OCI-LY3 (cell line): ENCODE measurements around the gene SYCE1.
"Not testable (repeated sequence)": the region's sequence is repeated elsewhere in the genome, so short reads cannot be mapped to it uniquely, and the experiment has no call there.

Experiments
- H2AFZ ChIP-seq: fragments of 200-600, 300-600 bp; shearing (Covaris generic); 2 replicates; pipeline ENCODE4 v1.6.0; 2014; ENCODE audit warnings: antibody characterized with exemption, low read depth, low read length
- H3K27ac ChIP-seq: fragments of 200-600, 300-600 bp; sonication (generic); 2 replicates; pipeline ENCODE4 v1.5.1; 2014; ENCODE audit warnings: mild to moderate bottlenecking, low read length, moderate library complexity, mixed read lengths
- H3K27me3 ChIP-seq: fragments of 200-600, 300-600 bp; sonication (generic); 2 replicates; pipeline ENCODE4 v1.6.1; 2014; ENCODE audit warnings: low read depth, low read length, mixed read lengths
- H3K36me3 ChIP-seq: fragments of 200-600, 300-600 bp; sonication (generic); replicated peaks from 2 replicates; pipeline ENCODE3; 2014; ENCODE audit warnings: low read depth, low read length, mixed read lengths
- H3K4me1 ChIP-seq: fragments of 300-600, 200-600 bp; sonication (generic); 2 replicates; pipeline ENCODE4 v1.6.1; 2014; ENCODE audit warnings: low read length, mixed read lengths
- H3K4me2 ChIP-seq: fragments of 200-600, 300-600 bp; sonication (generic); 2 replicates; pipeline ENCODE4 v1.6.1; 2014; ENCODE audit warnings: low read length, mixed read lengths
- H3K4me3 ChIP-seq: fragments of 300-600, 200-600 bp; sonication (generic); 2 replicates; pipeline ENCODE4 v1.5.1; 2014; ENCODE audit warnings: antibody characterized with exemption, mild to moderate bottlenecking, low read length, moderate library complexity
- H3K79me2 ChIP-seq: fragments of 300-600, 200-600 bp; shearing (Covaris generic); 2 replicates; pipeline ENCODE4 v1.6.1; 2014; ENCODE audit warnings: mild to moderate bottlenecking, low read length, mixed read lengths
- H3K9ac ChIP-seq: fragments of 300-600, 200-600 bp; shearing (Covaris generic); 2 replicates; pipeline ENCODE4 v1.6.0; 2014; ENCODE audit warnings: mild to moderate bottlenecking, low read length, moderate library complexity
- H3K9me3 ChIP-seq: fragments of 200-600, 300-600 bp; shearing (Covaris generic); 2 replicates; pipeline ENCODE4 v1.6.1; 2014; ENCODE audit warnings: low read length, mixed read lengths; ENCODE audit not compliant: insufficient read depth
- H4K20me1 ChIP-seq: fragments of 200-600, 300-600 bp; sonication (generic); 2 replicates; pipeline ENCODE4 v1.6.1; 2016; ENCODE audit warnings: low read length, mixed read lengths; ENCODE audit not compliant: insufficient read depth
- EZH2phosphoT487 ChIP-seq: fragments of 200-600 bp; shearing (Covaris generic); IDR thresholded peaks from 2 replicates; pipeline ENCODE4 v1.6.1; 2018; ENCODE audit warnings: antibody characterized with exemption, mixed run types, low read depth
- TF ChIP-seq, protein P1 (sequence below): fragments of 200-600, 300-600 bp; sonication (generic); IDR thresholded peaks from 2 replicates; pipeline ENCODE4 v1.5.1; 2014; ENCODE audit warnings: antibody characterized with exemption, low read length, low read depth

Gene SYCE1

GRCh38 chr10:133544506-133544905 is 20.9 kb downstream of the SYCE1 start:
- no peak overlapping the region for H3K4me2 ChIP-seq
- no peaks in the 10 kb centered on the region for H3K79me2 ChIP-seq
- no peaks in the 10 kb centered on the region for H4K20me1 ChIP-seq
- no peaks in the 10 kb centered on the region for H3K9me3 ChIP-seq
- H3K27ac ChIP-seq = no peak overlapping the region
- no peak overlapping the region for H2AFZ ChIP-seq
- no peaks in the 10 kb centered on the region for H3K36me3 ChIP-seq
- no peaks in the 10 kb centered on the region for H3K4me1 ChIP-seq
- TF ChIP-seq EZH2phosphoT487 = no peak
- TF ChIP-seq, protein P1, sequence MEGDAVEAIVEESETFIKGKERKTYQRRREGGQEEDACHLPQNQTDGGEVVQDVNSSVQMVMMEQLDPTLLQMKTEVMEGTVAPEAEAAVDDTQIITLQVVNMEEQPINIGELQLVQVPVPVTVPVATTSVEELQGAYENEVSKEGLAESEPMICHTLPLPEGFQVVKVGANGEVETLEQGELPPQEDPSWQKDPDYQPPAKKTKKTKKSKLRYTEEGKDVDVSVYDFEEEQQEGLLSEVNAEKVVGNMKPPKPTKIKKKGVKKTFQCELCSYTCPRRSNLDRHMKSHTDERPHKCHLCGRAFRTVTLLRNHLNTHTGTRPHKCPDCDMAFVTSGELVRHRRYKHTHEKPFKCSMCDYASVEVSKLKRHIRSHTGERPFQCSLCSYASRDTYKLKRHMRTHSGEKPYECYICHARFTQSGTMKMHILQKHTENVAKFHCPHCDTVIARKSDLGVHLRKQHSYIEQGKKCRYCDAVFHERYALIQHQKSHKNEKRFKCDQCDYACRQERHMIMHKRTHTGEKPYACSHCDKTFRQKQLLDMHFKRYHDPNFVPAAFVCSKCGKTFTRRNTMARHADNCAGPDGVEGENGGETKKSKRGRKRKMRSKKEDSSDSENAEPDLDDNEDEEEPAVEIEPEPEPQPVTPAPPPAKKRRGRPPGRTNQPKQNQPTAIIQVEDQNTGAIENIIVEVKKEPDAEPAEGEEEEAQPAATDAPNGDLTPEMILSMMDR = no peak
- no peak overlapping the region for H3K4me3 ChIP-seq
- no peak overlapping the region for H3K9ac ChIP-seq
- no peaks in the 10 kb centered on the region for H3K27me3 ChIP-seq

DNA sequence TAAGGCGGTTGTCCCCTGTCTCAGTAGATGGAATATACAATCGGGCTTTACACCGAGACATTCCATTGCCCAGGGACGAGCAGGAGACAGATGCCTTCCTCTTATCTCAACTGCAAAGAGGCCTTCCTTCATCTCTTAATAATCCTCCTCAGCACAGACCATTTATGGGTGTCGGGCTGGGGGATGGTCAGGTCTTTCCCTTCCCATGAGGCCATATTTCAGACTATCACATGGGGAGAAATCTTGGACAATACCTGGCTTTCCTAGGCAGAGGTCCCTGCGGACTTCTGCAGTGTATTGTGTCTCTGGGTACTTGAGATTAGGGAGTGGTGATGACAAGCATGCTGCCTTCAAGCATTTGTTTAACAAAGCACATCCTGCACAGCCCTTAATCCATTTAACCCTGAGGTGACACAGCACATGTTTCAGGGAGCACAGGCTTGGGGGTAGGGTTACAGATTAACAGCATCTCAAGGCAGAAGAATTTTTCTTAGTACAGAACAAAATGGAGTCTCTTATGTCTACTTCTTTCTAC is 23.9 kb downstream of the SYCE1 start:
- H3K4me2 ChIP-seq, H3K4me3 ChIP-seq, H3K27ac ChIP-seq, H3K36me3 ChIP-seq, H3K27me3 ChIP-seq, H3K79me2 ChIP-seq, H4K20me1 ChIP-seq, H3K4me1 ChIP-seq, H3K9ac ChIP-seq, H2AFZ ChIP-seq, H3K9me3 ChIP-seq: not testable (repeated sequence)

- H3K27ac ChIP-seq = no peak overlapping the region
- no peak for TF ChIP-seq EZH2phosphoT487
- TF ChIP-seq, protein P1 = no peak
These were observed 27.5 kb downstream of the SYCE1 start for GRCh38 chr10:133537546-133538545.

DNA sequence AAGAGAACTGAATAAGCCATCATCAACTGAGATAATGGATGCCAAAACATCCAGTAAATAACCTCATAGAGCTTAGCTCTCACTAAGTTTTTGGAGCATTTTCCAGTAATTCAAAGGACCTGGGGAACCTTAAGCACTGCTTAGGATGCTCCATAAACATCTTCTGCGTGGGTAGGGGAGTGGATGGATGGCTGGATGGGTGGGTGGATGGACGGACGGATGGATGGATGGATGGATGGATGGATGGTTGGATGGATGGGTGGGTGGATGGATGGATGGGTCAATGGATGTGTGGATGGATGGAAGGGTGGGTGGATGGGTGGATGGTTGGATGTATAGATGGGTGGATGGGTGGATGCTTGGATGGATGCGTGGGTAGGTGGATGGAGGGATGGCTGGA is 29.2 kb downstream of the SYCE1 start:
- no peaks in the 10 kb centered on the region for H3K9me3 ChIP-seq
- H3K36me3 ChIP-seq = no peaks in the 10 kb centered on the region
- H3K27ac ChIP-seq = no peak overlapping the region
- H3K9ac ChIP-seq = no peak overlapping the region
- H3K27me3 ChIP-seq = no peaks in the 10 kb centered on the region
- no peak for TF ChIP-seq EZH2phosphoT487
- TF ChIP-seq, protein P1 = no peak
- no peaks in the 10 kb centered on the region for H3K79me2 ChIP-seq
- H2AFZ ChIP-seq = no peak overlapping the region
- H3K4me1 ChIP-seq = no peaks in the 10 kb centered on the region
- no peaks in the 10 kb centered on the region for H4K20me1 ChIP-seq
- no peak overlapping the region for H3K4me2 ChIP-seq
- no peak overlapping the region for H3K4me3 ChIP-seq

More at GRCh38 chr10:133537546-133538545, 27.5 kb downstream of the SYCE1 start:
- Histone ChIP-seq H3K4me1 (no peaks in the 10 kb centered on the region), H3K36me3 (no peaks in the 10 kb centered on the region), H3K4me3 (no peak overlapping the region), H3K79me2 (no peaks in the 10 kb centered on the region), H3K9ac (no peak overlapping the region), H3K9me3 (no peaks in the 10 kb centered on the region), H2AFZ (no peak overlapping the region), H3K27me3 (no peaks in the 10 kb centered on the region), H3K4me2 (no peak overlapping the region), H4K20me1 (no peaks in the 10 kb centered on the region)
